Uterus (tissue), 4 donors: ENCODE measurements around the gene RNPS1. TPM values are rescaled to one million over a fixed set of nuclear protein-coding genes. Genes with fewer than 3 reads are reported as not detected.

Source experiments
- DNase-seq, 2 donors: peaks; one replicate each; pipeline ENCODE4 v3.0.0-alpha.2; 2019 to 2020
- H3K27ac ChIP-seq, 2 donors: fragments of 200-600 bp; sonication (generic); 1 replicate in 1 of 2; 2 replicates in 1 of 2; pipeline ENCODE4 v1.5.1; 2016 to 2018
- H3K27me3 ChIP-seq, 2 donors: fragments of 200-600 bp; sonication (generic); one replicate each; pipeline ENCODE4 v1.5.1; 2018 to 2019; ENCODE audit warnings: control low read depth in 1 of 2
- H3K36me3 ChIP-seq, 2 donors: fragments of 200-600 bp; sonication (generic); one replicate each; pipeline ENCODE4 v1.5.1; 2019; ENCODE audit warnings: control low read depth in 1 of 2
- H3K4me1 ChIP-seq, 2 donors: fragments of 200-600 bp; sonication (generic); one replicate each; pipeline ENCODE4 v1.5.1; 2018 to 2019; ENCODE audit warnings: control low read depth in 1 of 2
- H3K4me3 ChIP-seq, 2 donors: fragments of 200-600 bp; sonication (generic); 1 replicate in 1 of 2; 2 replicates in 1 of 2; pipeline ENCODE4 v1.5.1; 2018 to 2019; ENCODE audit warnings: mild to moderate bottlenecking in 1 of 2
- H3K9me3 ChIP-seq, 2 donors: fragments of 200-600 bp; sonication (generic); one replicate each; pipeline ENCODE4 v1.5.1; 2019; ENCODE audit warnings: control low read depth in 1 of 2
- CTCF ChIP-seq, 4 experiments: fragments of 200-600 bp in 2 of 4; fragments of 450-650 bp in 2 of 4; sonication (generic) in 2 of 4; IDR thresholded peaks; one replicate each; pipeline ENCODE4 v1.5.1; 2016 to 2019; ENCODE audit warnings: antibody characterized with exemption in 4 of 4, mild to moderate bottlenecking in 2 of 4, moderate library complexity in 1 of 4
- POLR2A ChIP-seq, 2 donors: fragments of 450-650 bp; IDR thresholded peaks; one replicate each; pipeline ENCODE4 v1.6.1; 2016; ENCODE audit warnings: antibody characterized with exemption in 2 of 2, mild to moderate bottlenecking in 1 of 2, moderate library complexity in 1 of 2
- intact Hi-C: fragments of 100-400 bp; cut with DNase I; formaldehyde crosslinking; loops from one replicate; pipeline ENCODE4 v1.15.1; 2023; ENCODE audit warnings: low total_unique reads
- total RNA-seq, 4 donors: library from RNA; depleted of rRNA in 3 of 4; stranded (reverse); fragments of >200 nt in 3 of 4; gene quantifications; one replicate each; pipeline versions ENCODE4 v1.1.0 to v1.2.4, GENCODE V29; 2014 to 2023
- donor health status: DM: yes; HTN: yes; CAD: no.

Gene RNPS1
- total RNA-seq, 4 donors from 2014 or later, result 36.1 to 175 (median 85.5) TPM

GRCh38 chr16:2236337-2237101 lies 31.4 kb downstream of the RNPS1 start, which contains the start of gene DNASE1L2:
Gene DNASE1L2, plus strand, starts transcription at chr16:2236444. Its CDS starts 373 bp downstream, at chr16:2236817.
- Histone ChIP-seq H3K36me3 (no peaks in the 10 kb centered on the region), H3K4me3 (no peak within 1 kb of the TSS), H3K4me1 (peaks cover 0 to 12% of the 10 kb centered on the region in 2 donors), H3K27ac (no peak within 1 kb of the TSS), H3K9me3 (no peaks in the 10 kb centered on the region), H3K27me3 (peaks cover 5 to 7% of the 10 kb centered on the region in 2 donors)
- DNase-seq, result no peak
- TF ChIP-seq POLR2A (IDR thresholded peaks at IDR 0.05) (no peak), CTCF (IDR thresholded peaks at IDR 0.05) (no peak)
- intact Hi-C loops, result no loop called here

GRCh38 chr16:2235695-2236336 lies 32.1 kb downstream of the RNPS1 start:
- intact Hi-C loops, result no loop called here
- Histone ChIP-seq H3K27ac (no peak overlapping the region), H3K4me1 (peaks cover 0 to 12% of the 10 kb centered on the region in 2 donors), H3K36me3 (no peaks in the 10 kb centered on the region), H3K4me3 (no peak overlapping the region), H3K9me3 (no peaks in the 10 kb centered on the region), H3K27me3 (peaks cover 5 to 7% of the 10 kb centered on the region in 2 donors)
- DNase-seq, result no peak
- TF ChIP-seq POLR2A (IDR thresholded peaks at IDR 0.05) (no peak), CTCF (IDR thresholded peaks at IDR 0.05) (no peak)

GRCh38 chr16:2235234-2235651 lies 32.7 kb downstream of the RNPS1 start:
- Histone ChIP-seq H3K36me3 (no peaks in the 10 kb centered on the region), H3K9me3 (no peaks in the 10 kb centered on the region), H3K27me3 (peaks cover 5 to 7% of the 10 kb centered on the region in 2 donors), H3K4me3 (no peak overlapping the region), H3K4me1 (peaks cover 0 to 12% of the 10 kb centered on the region in 2 donors), H3K27ac (no peak overlapping the region)
- intact Hi-C loops, result no loop called here
- TF ChIP-seq POLR2A (IDR thresholded peaks at IDR 0.05) (no peak), CTCF (IDR thresholded peaks at IDR 0.05) (no peak)
- no peak for DNase-seq

- TF ChIP-seq POLR2A (IDR thresholded peaks at IDR 0.05) (no peak), CTCF (IDR thresholded peaks at IDR 0.05) (no peak)
- H3K4me3 ChIP-seq, result no peak overlapping the region
- DNase-seq, result no peak
- H3K27me3 ChIP-seq, result peaks cover 5 to 7% of the 10 kb centered on the region in 2 donors
- no peaks in the 10 kb centered on the region for H3K36me3 ChIP-seq
- peaks cover 0 to 12% of the 10 kb centered on the region in 2 donors for H3K4me1 ChIP-seq
- no peaks in the 10 kb centered on the region for H3K9me3 ChIP-seq
- intact Hi-C loops, result no loop called here
- H3K27ac ChIP-seq, result no peak overlapping the region
Measured at GRCh38 chr16:2234813-2235170, 33.1 kb downstream of the RNPS1 start.
